Neural progenitor cell (in vitro differentiated cells): Measurements from ENCODE around the gene TACC3. TPM values are rescaled to one million over a fixed set of nuclear protein-coding genes. Genes with fewer than 3 reads are reported as not detected.
A peak's percentile ranks its signal among the peaks of the same experiment; 100 is the strongest.

Experiments used
- DNase-seq: peaks from one replicate; pipeline ENCODE4 v3.0.0-alpha.2; 2016; ENCODE audit warnings: low spot score
- H2AFZ ChIP-seq: fragments of 200-600 bp; sonication (generic); replicated peaks from 2 replicates; pipeline ENCODE4 v1.6.1; 2016; ENCODE audit warnings: antibody characterized with exemption
- H3F3A ChIP-seq: fragments of 200-600 bp; sonication (generic); 2 replicates; pipeline ENCODE4 v1.6.1; 2016; ENCODE audit warnings: antibody characterized with exemption, low read depth
- H3K27ac ChIP-seq: fragments of 200-600 bp; sonication (generic); 2 replicates; pipeline ENCODE4 v1.5.1; 2016; ENCODE audit warnings: mild to moderate bottlenecking
- H3K27me3 ChIP-seq: fragments of 200-600 bp; sonication (generic); 2 replicates; pipeline ENCODE4 v1.6.1; 2016; ENCODE audit warnings: mild to moderate bottlenecking, moderate library complexity
- H3K36me3 ChIP-seq: fragments of 200-600 bp; sonication (generic); 2 replicates; pipeline ENCODE4 v1.5.1; 2016
- H3K4me1 ChIP-seq: fragments of 200-600 bp; sonication (generic); 2 replicates; pipeline ENCODE4 v1.6.1; 2016; ENCODE audit warnings: mixed run types
- H3K4me2 ChIP-seq: fragments of 200-600 bp; sonication (generic); 2 replicates; pipeline ENCODE4 v1.6.1; 2016
- H3K4me3 ChIP-seq: fragments of 200-600 bp; sonication (generic); 2 replicates; pipeline ENCODE4 v1.5.1; 2016
- H3K79me2 ChIP-seq: fragments of 200-600 bp; sonication (generic); 2 replicates; pipeline ENCODE4 v1.6.1; 2016; ENCODE audit warnings: low read depth
- H3K9ac ChIP-seq: fragments of 200-600 bp; sonication (generic); 2 replicates; pipeline ENCODE4 v1.6.1; 2016
- H3K9me3 ChIP-seq: fragments of 200-600 bp; sonication (generic); 2 replicates; pipeline ENCODE4 v1.5.1; 2016; ENCODE audit warnings: low read depth
- H4K20me1 ChIP-seq: fragments of 200-600 bp; sonication (generic); 2 replicates; pipeline ENCODE4 v1.6.1; 2016; ENCODE audit warnings: low read depth
- H3K27ac Mint-ChIP-seq: 3 replicates; pipeline ENCODE4 v1.8.0; 2021; ENCODE audit warnings: mixed read lengths
- H3K27me3 Mint-ChIP-seq: 2 replicates; pipeline ENCODE4 v1.8.0; 2022; ENCODE audit warnings: low read depth, mild to moderate bottlenecking, inconsistent platforms, moderate library complexity, mixed read lengths; ENCODE audit not compliant: insufficient read depth
- H3K36me3 Mint-ChIP-seq: 3 replicates; pipeline ENCODE4 v1.8.0; 2021; ENCODE audit warnings: mixed read lengths
- H3K4me1 Mint-ChIP-seq: 3 replicates; pipeline ENCODE4 v1.8.0; 2021; ENCODE audit warnings: mixed read lengths
- H3K4me3 Mint-ChIP-seq: 3 replicates; pipeline ENCODE4 v1.8.0; 2021; ENCODE audit warnings: mild to moderate bottlenecking, moderate library complexity, mixed read lengths
- H3K9me3 Mint-ChIP-seq: 3 replicates; pipeline ENCODE4 v1.8.0; 2020; ENCODE audit warnings: mixed read lengths
- EZH2 ChIP-seq: fragments of 200-600 bp; sonication (generic); IDR thresholded peaks from 2 replicates; pipeline ENCODE4 v1.6.1; 2017; ENCODE audit warnings: antibody characterized with exemption, mild to moderate bottlenecking, moderate library complexity
- EZH2phosphoT487 ChIP-seq: fragments of 200-600 bp; sonication (generic); IDR thresholded peaks from 2 replicates; pipeline ENCODE4 v1.6.1; 2017; ENCODE audit warnings: antibody characterized with exemption
- total RNA-seq: library from RNA; depleted of rRNA; stranded (reverse); fragments of >200 nt; gene quantifications from 2 replicates; pipeline ENCODE4 v1.2.3, GENCODE V29; 2015; ENCODE audit warnings: low replicate concordance
- TF ChIP-seq, protein P1 (sequence below): fragments of 200-600 bp; sonication (generic); IDR thresholded peaks from 2 replicates; pipeline ENCODE4 v1.5.1; 2017; ENCODE audit warnings: antibody characterized with exemption, mild to moderate bottlenecking

TACC3 gene
- total RNA-seq, 1 donor from 2014 or later: 68.4 TPM

- Histone ChIP-seq H4K20me1 (no peaks in the 10 kb centered on the region), H2AFZ (peak within 1 kb of the TSS; percentile 97), H3K4me2 (peak within 1 kb of the TSS; percentile 93), H3K27ac (no peak within 1 kb of the TSS), H3K27me3 (peaks cover 21% of the 10 kb centered on the region), H3K4me3 (peak within 1 kb of the TSS; percentile 61), H3K9me3 (no peaks in the 10 kb centered on the region), H3K79me2 (no peaks in the 10 kb centered on the region), H3K36me3 (no peaks in the 10 kb centered on the region), H3K4me1 (no peaks in the 10 kb centered on the region), H3F3A (peaks cover 41% of the 10 kb centered on the region), H3K9ac (no peak within 1 kb of the TSS)
- peak within 1 kb of the TSS; percentile 87 for H3K4me3 Mint-ChIP-seq
- H3K27ac Mint-ChIP-seq: no peak within 1 kb of the TSS
- peaks cover 8% of the 10 kb centered on the region for H3K27me3 Mint-ChIP-seq
- DNase-seq: peak; percentile 96
- H3K4me1 Mint-ChIP-seq: peaks cover 15% of the 10 kb centered on the region
- TF ChIP-seq, protein P1, sequence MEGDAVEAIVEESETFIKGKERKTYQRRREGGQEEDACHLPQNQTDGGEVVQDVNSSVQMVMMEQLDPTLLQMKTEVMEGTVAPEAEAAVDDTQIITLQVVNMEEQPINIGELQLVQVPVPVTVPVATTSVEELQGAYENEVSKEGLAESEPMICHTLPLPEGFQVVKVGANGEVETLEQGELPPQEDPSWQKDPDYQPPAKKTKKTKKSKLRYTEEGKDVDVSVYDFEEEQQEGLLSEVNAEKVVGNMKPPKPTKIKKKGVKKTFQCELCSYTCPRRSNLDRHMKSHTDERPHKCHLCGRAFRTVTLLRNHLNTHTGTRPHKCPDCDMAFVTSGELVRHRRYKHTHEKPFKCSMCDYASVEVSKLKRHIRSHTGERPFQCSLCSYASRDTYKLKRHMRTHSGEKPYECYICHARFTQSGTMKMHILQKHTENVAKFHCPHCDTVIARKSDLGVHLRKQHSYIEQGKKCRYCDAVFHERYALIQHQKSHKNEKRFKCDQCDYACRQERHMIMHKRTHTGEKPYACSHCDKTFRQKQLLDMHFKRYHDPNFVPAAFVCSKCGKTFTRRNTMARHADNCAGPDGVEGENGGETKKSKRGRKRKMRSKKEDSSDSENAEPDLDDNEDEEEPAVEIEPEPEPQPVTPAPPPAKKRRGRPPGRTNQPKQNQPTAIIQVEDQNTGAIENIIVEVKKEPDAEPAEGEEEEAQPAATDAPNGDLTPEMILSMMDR: peak; percentile 5
- TF ChIP-seq EZH2: peak; percentile 41
- TF ChIP-seq EZH2phosphoT487: peak; percentile 46
- H3K36me3 Mint-ChIP-seq: peaks cover 6% of the 10 kb centered on the region
- H3K9me3 Mint-ChIP-seq: no peaks in the 10 kb centered on the region
Observed at GRCh38 chr4:1683736-1684505, 37.4 kb upstream of the TACC3 start, which contains the start of gene FAM53A. Gene FAM53A, minus strand, starts transcription at chr4:1684313. Its CDS starts 15,572 bp downstream, at chr4:1668741.

DNA sequence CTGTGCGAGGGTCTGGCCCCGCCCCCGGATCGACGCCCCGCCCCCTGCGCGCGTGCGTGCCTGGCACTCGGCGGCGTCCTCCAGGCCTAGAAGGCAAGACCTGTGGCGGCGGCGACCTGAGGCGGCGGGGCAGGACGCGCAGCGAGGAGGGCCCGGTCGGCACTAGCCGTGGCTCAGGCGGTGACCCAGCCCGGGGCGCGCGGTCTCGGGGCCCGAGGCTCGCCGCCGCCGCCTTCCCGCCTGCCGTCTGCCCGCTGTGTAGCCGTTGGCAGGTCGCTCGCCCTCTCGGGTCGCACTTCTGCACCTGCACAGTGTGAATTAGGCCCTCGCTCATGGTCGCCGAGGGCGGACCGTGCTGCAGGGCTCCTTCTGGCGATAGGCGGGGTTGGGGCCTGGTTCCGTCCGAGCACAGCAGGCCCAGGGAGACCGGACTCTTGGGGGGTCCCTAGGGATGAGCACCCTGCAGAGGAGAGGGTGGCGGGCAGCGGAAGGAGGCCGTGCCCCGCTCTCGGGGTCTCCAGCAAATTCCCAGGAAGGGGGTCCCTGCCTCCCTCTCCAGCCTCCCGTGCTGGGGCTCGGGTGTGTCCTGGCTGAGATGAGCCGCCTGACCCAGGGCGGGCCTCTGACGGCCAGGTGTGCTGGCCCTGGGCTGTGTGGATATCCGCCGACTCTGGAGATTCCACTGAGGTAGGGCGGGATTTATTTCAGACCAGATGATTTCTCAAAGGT is 36.7 kb upstream of the TACC3 start:
- H3K4me3 ChIP-seq: peak overlapping the region; percentile 38
- no peaks in the 10 kb centered on the region for H3K9me3 Mint-ChIP-seq

DNA sequence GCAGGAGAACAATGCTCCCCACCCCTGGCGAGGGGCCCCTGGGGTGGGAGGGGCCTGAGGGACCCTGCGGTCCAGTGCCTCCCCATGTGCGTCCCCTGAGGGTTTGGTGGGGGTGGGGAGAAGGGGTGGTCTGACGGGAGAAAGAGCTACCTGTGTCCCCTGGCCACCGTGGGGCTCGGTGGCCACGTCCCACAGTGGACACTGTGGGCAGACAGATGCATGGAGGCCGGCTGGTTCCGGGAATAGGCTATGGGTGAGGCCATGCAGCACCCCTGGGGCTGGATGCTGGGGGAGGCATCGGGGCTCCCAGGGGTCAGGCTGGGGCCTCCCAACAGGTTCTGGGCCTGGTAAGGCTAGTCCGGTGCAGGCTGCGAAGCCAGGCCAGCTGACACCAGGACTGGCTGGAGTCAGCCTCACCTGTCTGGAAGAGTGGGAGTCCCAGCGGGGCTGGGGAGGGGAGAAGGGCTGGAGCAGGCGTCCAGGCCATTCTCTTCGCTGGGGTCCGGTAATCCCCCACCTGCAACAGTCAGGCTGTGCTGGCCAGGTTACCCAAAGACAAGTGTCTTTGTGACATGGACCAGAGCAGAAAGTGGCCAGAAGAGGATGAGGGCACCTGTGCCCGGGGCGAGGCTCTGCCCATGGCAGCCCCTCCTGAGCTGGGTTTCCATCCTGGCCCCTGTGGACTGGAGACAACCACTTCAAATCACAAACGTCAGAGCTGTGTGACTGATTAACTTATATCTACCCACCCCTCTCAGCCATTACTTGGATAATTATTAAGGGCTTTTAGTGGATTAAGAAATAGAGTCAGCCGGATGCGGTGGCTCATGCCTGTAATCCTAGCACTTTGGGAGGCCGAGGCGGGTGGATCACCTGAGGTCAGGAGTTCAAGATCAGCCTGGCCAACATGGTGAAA is 35.8 kb upstream of the TACC3 start:
- DNase-seq: no peak
- no peaks in the 10 kb centered on the region for H4K20me1 ChIP-seq
- Mint-ChIP-seq H3K4me1 (peaks cover 15% of the 10 kb centered on the region), H3K9me3 (no peaks in the 10 kb centered on the region), H3K4me3 (no peak overlapping the region), H3K27ac (no peak overlapping the region), H3K27me3 (peaks cover 8% of the 10 kb centered on the region), H3K36me3 (peaks cover 12% of the 10 kb centered on the region)
- no peaks in the 10 kb centered on the region for H3K79me2 ChIP-seq
- H3F3A ChIP-seq: peaks cover 41% of the 10 kb centered on the region
- no peak overlapping the region for H2AFZ ChIP-seq
- H3K27ac ChIP-seq: no peak overlapping the region
- no peaks in the 10 kb centered on the region for H3K36me3 ChIP-seq
- H3K9me3 ChIP-seq: no peaks in the 10 kb centered on the region
- H3K27me3 ChIP-seq: peaks cover 21% of the 10 kb centered on the region
- no peak overlapping the region for H3K9ac ChIP-seq
- H3K4me2 ChIP-seq: no peak overlapping the region
- no peak overlapping the region for H3K4me3 ChIP-seq
- no peaks in the 10 kb centered on the region for H3K4me1 ChIP-seq
- TF ChIP-seq EZH2 (no peak), EZH2phosphoT487 (no peak)
- TF ChIP-seq, protein P1: no peak

More for the DNA sequence above, 36.7 kb upstream of the TACC3 start:
- Histone ChIP-seq H3K27me3 (peaks cover 21% of the 10 kb centered on the region), H3K4me2 (peak overlapping the region; percentile 65), H3K9me3 (no peaks in the 10 kb centered on the region), H3K79me2 (no peaks in the 10 kb centered on the region), H3F3A (peaks cover 41% of the 10 kb centered on the region), H3K4me1 (no peaks in the 10 kb centered on the region), H3K27ac (no peak overlapping the region), H4K20me1 (no peaks in the 10 kb centered on the region), H2AFZ (peak overlapping the region; percentile 26), H3K36me3 (no peaks in the 10 kb centered on the region), H3K9ac (no peak overlapping the region)
- H3K36me3 Mint-ChIP-seq: peaks cover 9% of the 10 kb centered on the region
- H3K4me3 Mint-ChIP-seq: peak overlapping the region; percentile 73
- peaks cover 8% of the 10 kb centered on the region for H3K27me3 Mint-ChIP-seq
- H3K4me1 Mint-ChIP-seq: peaks cover 15% of the 10 kb centered on the region
- no peak for DNase-seq
- TF ChIP-seq EZH2phosphoT487: no peak
- TF ChIP-seq, protein P1: no peak
- no peak for TF ChIP-seq EZH2
- H3K27ac Mint-ChIP-seq: no peak overlapping the region
